Esophagus muscularis mucosa (tissue), 4 donors: ENCODE measurements around the gene AGT. TPM values are rescaled to one million over a fixed set of nuclear protein-coding genes. Genes with fewer than 3 reads are reported as not detected.

ENCODE experiments used
- DNase-seq: peaks from one replicate; pipeline ENCODE4 v3.0.0-alpha.2; 2017; ENCODE audit errors: extremely low spot score
- H3K27ac ChIP-seq, 4 donors: fragments of 200-600 bp; sonication (generic); replicated peaks in 1 of 4; 1 replicate in 3 of 4; 2 replicates in 1 of 4; pipeline ENCODE4 v1.5.1; 2016 to 2019; ENCODE audit warnings: mild to moderate bottlenecking in 1 of 4
- H3K27me3 ChIP-seq, 4 donors: fragments of 200-600 bp; sonication (generic); one replicate each; pipeline versions ENCODE4 v1.5.1 to v1.6.0; 2016 to 2019
- H3K36me3 ChIP-seq, 4 donors: fragments of 200-600 bp; sonication (generic); one replicate each; pipeline ENCODE4 v1.5.1; 2016 to 2019
- H3K4me1 ChIP-seq, 4 donors: fragments of 200-600 bp; sonication (generic); one replicate each; pipeline ENCODE4 v1.5.1; 2016 to 2019
- H3K4me3 ChIP-seq, 4 donors: fragments of 200-600 bp; sonication (generic); 1 replicate in 2 of 4; 2 replicates in 2 of 4; pipeline ENCODE4 v1.5.1; 2016 to 2019; ENCODE audit warnings: mild to moderate bottlenecking in 4 of 4, moderate library complexity in 1 of 4
- H3K9me3 ChIP-seq, 4 donors: fragments of 200-600 bp; sonication (generic); 1 replicate in 3 of 4; 2 replicates in 1 of 4; pipeline ENCODE4 v1.5.1; 2016 to 2019
- CTCF ChIP-seq, 3 experiments: fragments of 200-600 bp in 2 of 3; fragments of 450-650 bp in 1 of 3; sonication (generic) in 2 of 3; IDR thresholded peaks; one replicate each; pipeline ENCODE4 v1.5.1; 2017 to 2019; ENCODE audit warnings: antibody characterized with exemption in 3 of 3, mild to moderate bottlenecking in 2 of 3, moderate library complexity in 1 of 3
- EP300 ChIP-seq: sonication (generic); formaldehyde crosslinking; IDR thresholded peaks from one replicate; pipeline ENCODE4 v1.6.1; 2017; ENCODE audit warnings: antibody characterized with exemption
- POLR2A ChIP-seq: fragments of 450-650 bp; IDR thresholded peaks from one replicate; pipeline ENCODE4 v1.6.1; 2017; ENCODE audit warnings: antibody characterized with exemption, moderate library complexity, mild to moderate bottlenecking, low read depth
- POLR2AphosphoS5 ChIP-seq, 2 donors: sonication (generic); formaldehyde crosslinking; IDR thresholded peaks; one replicate each; pipeline ENCODE4 v1.6.1; 2017; ENCODE audit warnings: antibody characterized with exemption in 2 of 2
- WGBS: methylation state at CpG from one replicate; pipeline ENCODE4 v1.1.5; 2018; 5-methylcytosine and 5-hydroxymethylcytosine counted together
- intact Hi-C: fragments of 100-400 bp; cut with DNase I; formaldehyde crosslinking; loops from one replicate; pipeline ENCODE4 v1.15.1; 2023
- total RNA-seq, 4 donors: library from RNA; depleted of rRNA; stranded (reverse); fragments of >200 nt; gene quantifications; one replicate each; pipeline versions ENCODE4 v1.1.0 to v1.2.1, GENCODE V29; 2016

The AGT gene
- total RNA-seq, 4 donors from 2014 or later, result 3.7 to 15.3 (median 12.3) TPM

GRCh38 chr1:230749150-230749549, 35.2 kb upstream of the AGT start:
- intact Hi-C loops, result no loop called here
- 80% methylated on average over 12 of the region's 12 CpGs for WGBS
- H3K27me3 ChIP-seq, result peaks cover 0 to 11% (median 0%) of the 10 kb centered on the region in 4 donors
- no peak for DNase-seq
- H3K9me3 ChIP-seq, result no peaks in the 10 kb centered on the region
- TF ChIP-seq CTCF (IDR thresholded peaks at IDR 0.05) (no peak), POLR2AphosphoS5 (IDR thresholded peaks at IDR 0.05) (no peak), POLR2A (no peak), EP300 (no peak)
- H3K36me3 ChIP-seq, result no peaks in the 10 kb centered on the region
- no peak overlapping the region for H3K27ac ChIP-seq
- H3K4me1 ChIP-seq, result peaks cover 6 to 13% (median 10%) of the 10 kb centered on the region in 4 donors
- no peak overlapping the region for H3K4me3 ChIP-seq

GRCh38 chr1:230747890-230748800, 34.2 kb upstream of the AGT start:
- TF ChIP-seq EP300 (no peak), POLR2AphosphoS5 (IDR thresholded peaks at IDR 0.05) (no peak), POLR2A (no peak), CTCF (IDR thresholded peaks at IDR 0.05) (no peak)
- 88% methylated on average over 12 of the region's 16 CpGs for WGBS
- H3K4me3 ChIP-seq, result no peak overlapping the region
- peaks cover 0 to 11% (median 0%) of the 10 kb centered on the region in 4 donors for H3K27me3 ChIP-seq
- intact Hi-C loops, result no loop called here
- no peaks in the 10 kb centered on the region for H3K36me3 ChIP-seq
- no peak for DNase-seq
- H3K4me1 ChIP-seq, result peaks cover 0 to 3% (median 1%) of the 10 kb centered on the region in 4 donors
- H3K27ac ChIP-seq, result no peak overlapping the region
- no peaks in the 10 kb centered on the region for H3K9me3 ChIP-seq

DNA sequence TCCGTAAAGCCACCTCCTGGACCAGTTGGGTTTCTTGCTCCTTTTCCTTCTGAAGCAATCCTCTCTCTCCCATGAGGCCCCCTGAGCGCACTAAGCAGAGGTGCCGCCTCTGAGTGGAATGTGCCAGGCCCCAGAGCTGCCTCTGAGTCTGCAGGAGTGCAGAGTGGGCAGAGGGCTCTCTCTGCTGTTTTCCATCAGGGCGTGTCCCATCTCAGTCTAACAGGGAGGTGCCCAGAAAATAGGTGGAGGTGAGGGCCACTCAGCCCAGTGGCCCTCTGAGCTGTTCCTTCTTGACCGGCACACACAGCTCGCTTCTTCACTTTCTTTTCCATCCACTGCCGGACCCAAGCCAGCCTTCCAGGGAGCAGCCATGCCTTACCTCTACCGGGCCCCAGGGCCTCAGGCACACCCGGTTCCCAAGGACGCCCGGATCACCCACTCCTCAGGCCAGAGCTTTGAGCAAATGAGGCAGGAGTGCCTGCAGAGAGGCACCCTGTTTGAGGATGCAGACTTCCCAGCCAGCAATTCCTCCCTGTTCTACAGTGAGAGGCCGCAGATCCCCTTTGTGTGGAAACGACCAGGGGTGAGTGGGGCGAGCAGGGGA, 33.3 kb upstream of the AGT start, which contains the start of gene CAPN9:
Gene CAPN9, plus strand, starts transcription at position 262 of the 604 bp plus-strand sequence. Its CDS starts 109 bp downstream, at position 371.
- intact Hi-C loops, result no loop called here

DNA sequence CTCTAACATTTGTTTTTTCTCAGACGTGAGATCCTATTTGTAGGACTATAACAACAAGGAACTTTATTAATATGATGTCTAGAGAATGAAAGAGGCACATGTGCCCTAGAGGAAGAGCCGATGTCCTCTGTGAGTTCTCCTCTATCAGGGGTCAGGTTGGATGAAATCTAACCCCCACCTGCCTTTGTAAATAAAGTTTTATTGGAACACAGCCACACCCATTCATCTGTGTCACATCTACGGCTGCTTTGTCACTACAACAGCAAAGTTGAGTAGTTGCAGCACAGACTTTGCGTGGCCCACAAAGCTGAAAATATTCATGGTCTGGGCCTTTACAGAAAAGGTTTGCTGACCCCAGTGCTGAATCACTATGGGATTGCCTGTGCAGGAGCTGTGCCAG, 32.7 kb upstream of the AGT start:
- no peak for TF ChIP-seq POLR2AphosphoS5 (IDR thresholded peaks at IDR 0.05)
- TF ChIP-seq EP300, result no peak
- no peak for TF ChIP-seq CTCF (IDR thresholded peaks at IDR 0.05)
- no peak for TF ChIP-seq POLR2A
- no peak for DNase-seq
- H3K36me3 ChIP-seq, result no peaks in the 10 kb centered on the region
- H3K27ac ChIP-seq, result no peak overlapping the region
- H3K27me3 ChIP-seq, result peaks cover 0 to 11% (median 0%) of the 10 kb centered on the region in 4 donors
- H3K9me3 ChIP-seq, result no peaks in the 10 kb centered on the region
- WGBS, result 87% methylated on average over 4 of the region's 4 CpGs
- intact Hi-C loops, result no loop called here
- no peaks in the 10 kb centered on the region for H3K4me1 ChIP-seq
- no peak overlapping the region for H3K4me3 ChIP-seq

More for the DNA sequence above, 33.3 kb upstream of the AGT start, which contains the start of gene CAPN9:
- H3K9me3 ChIP-seq, result no peaks in the 10 kb centered on the region
- H3K27ac ChIP-seq, result no peak within 1 kb of the TSS
- peaks cover 0 to 11% (median 0%) of the 10 kb centered on the region in 4 donors for H3K27me3 ChIP-seq
- WGBS, result 93% methylated on average over 4 of the region's 14 CpGs
- no peak within 1 kb of the TSS for H3K4me3 ChIP-seq
- DNase-seq, result no peak
- H3K36me3 ChIP-seq, result no peaks in the 10 kb centered on the region
- TF ChIP-seq CTCF (IDR thresholded peaks at IDR 0.05) (no peak), POLR2AphosphoS5 (IDR thresholded peaks at IDR 0.05) (no peak), EP300 (no peak), POLR2A (no peak)
- H3K4me1 ChIP-seq, result no peaks in the 10 kb centered on the region
